Right ventricle myocardium superior (tissue), 1 donor: ENCODE data around the gene SSC5D. TPM values are rescaled to one million over a fixed set of nuclear protein-coding genes. Genes with fewer than 3 reads are reported as not detected.

Experiments
- total RNA-seq: library from RNA; stranded (reverse); fragmentation: NEBNext Ultra II Directional; extraction: Animal tissue kit (Norgen Biotek cat#: 25700); gene quantifications from one replicate; pipeline ENCODE4 v1.2.1, GENCODE V29; 2021
- donor health status: DM: no; HTN: yes; CAD: no; lungs with severe emphysema.

SSC5D gene
- total RNA-seq, 1 donor from 2014 or later, result 2.6 TPM

Other genes with a start within 250 kb of the SSC5D start
- 37.1 TPM for gene PPP6R1, start 229.4 kb upstream of the SSC5D start, total RNA-seq
- 29.2 TPM for gene HSPBP1, start 208.3 kb upstream of the SSC5D start, total RNA-seq
- gene BRSK1, start 204.4 kb upstream of the SSC5D start, total RNA-seq, result 1.6 TPM
- 1.7 TPM for gene TMEM150B, start 163.1 kb upstream of the SSC5D start, total RNA-seq
- 6.6 TPM for gene KMT5C, start 148.6 kb upstream of the SSC5D start, total RNA-seq
- gene COX6B2, start 133.7 kb upstream of the SSC5D start, total RNA-seq, result not detected
- gene GARIN5B, start 125.2 kb upstream of the SSC5D start, total RNA-seq, result not detected
- gene IL11, start 118.0 kb upstream of the SSC5D start, total RNA-seq, result not detected
- not detected for gene TMEM190, start 111.6 kb upstream of the SSC5D start, total RNA-seq
- 1.0 TPM for gene TMEM238, start 104.1 kb upstream of the SSC5D start, total RNA-seq
- gene RPL28, start 102.5 kb upstream of the SSC5D start, total RNA-seq, result 569 TPM
- 22.6 TPM for gene UBE2S, start 80.6 kb upstream of the SSC5D start, total RNA-seq
- not detected for gene SHISA7, start 45.1 kb upstream of the SSC5D start, total RNA-seq
- 48.9 TPM for gene ISOC2, start 26.8 kb upstream of the SSC5D start, total RNA-seq
- not detected for gene C19orf85, start 23.7 kb upstream of the SSC5D start, total RNA-seq
- gene ZNF628, start 11.8 kb upstream of the SSC5D start, total RNA-seq, result 4.7 TPM
- gene NAT14, start 3.2 kb upstream of the SSC5D start, total RNA-seq, result 2.9 TPM
- gene SBK2, start 48.7 kb downstream of the SSC5D start, total RNA-seq, result 15.6 TPM
- gene SBK3, start 57.1 kb downstream of the SSC5D start, total RNA-seq, result 27.4 TPM
- gene ZNF579, start 92.4 kb downstream of the SSC5D start, total RNA-seq, result 13.6 TPM
- gene FIZ1, start 111.1 kb downstream of the SSC5D start, total RNA-seq, result 13.0 TPM
- 17.5 TPM for gene ZNF524, start 111.9 kb downstream of the SSC5D start, total RNA-seq
- gene ZNF865, start 117.2 kb downstream of the SSC5D start, total RNA-seq, result 17.4 TPM
- gene ZNF784, start 136.1 kb downstream of the SSC5D start, total RNA-seq, result 11.7 TPM
- 11.9 TPM for gene ZNF580, start 152.6 kb downstream of the SSC5D start, total RNA-seq
- 7.1 TPM for gene ZNF581, start 155.2 kb downstream of the SSC5D start, total RNA-seq
- 20.5 TPM for gene CCDC106, start 159.8 kb downstream of the SSC5D start, total RNA-seq
- gene U2AF2, start 166.6 kb downstream of the SSC5D start, total RNA-seq, result 75.1 TPM
- gene EPN1, start 186.8 kb downstream of the SSC5D start, total RNA-seq, result 223 TPM
- gene NLRP9, start 250.0 kb downstream of the SSC5D start, total RNA-seq, result not detected